HUDEP-2 (cell line): ENCODE data around the gene KIF13A.
A peak's percentile ranks its signal among the peaks of the same experiment; 100 is the strongest.
"Not testable (repeated sequence)": the region's sequence is repeated elsewhere in the genome, so short reads cannot be mapped to it uniquely, and the experiment has no call there.

Experiments
- DNase-seq, 76 experiments: peaks; one replicate each; lab custom pipeline; 2025; ENCODE audit not compliant: unreplicated experiment in 76 of 76; lab: John Stamatoyannopoulos, UW

Gene KIF13A

GRCh38 chr6:17817763-17818162 is 169.7 kb downstream of the KIF13A start:
- no peak for DNase-seq

- DNase-seq = no peak
These were observed 170.4 kb downstream of the KIF13A start for GRCh38 chr6:17816921-17817611.

- no peak for DNase-seq
These were observed 173.9 kb downstream of the KIF13A start for GRCh38 chr6:17813542-17813941.

GRCh38 chr6:17812311-17812710 is 175.1 kb downstream of the KIF13A start:
- no peak for DNase-seq

- DNase-seq = no peak
These were observed 178.8 kb downstream of the KIF13A start for GRCh38 chr6:17808609-17809008.

- DNase-seq = peak in 49 of 76 experiments; percentile 6 to 90 (median 58)
These were observed 180.0 kb downstream of the KIF13A start for GRCh38 chr6:17807431-17807830.

- DNase-seq = no peak
These were observed 184.0 kb downstream of the KIF13A start for GRCh38 chr6:17803409-17803808.

- DNase-seq = no peak
These were observed 188.8 kb downstream of the KIF13A start for GRCh38 chr6:17798477-17799154.

- DNase-seq = no peak
These were observed 196.9 kb downstream of the KIF13A start for GRCh38 chr6:17790489-17790888.

- DNase-seq = no peak
These were observed 202.2 kb downstream of the KIF13A start for GRCh38 chr6:17785094-17785787.

GRCh38 chr6:17780061-17780460 is 207.4 kb downstream of the KIF13A start:
- no peak for DNase-seq

- no peak for DNase-seq
These were observed 215.8 kb downstream of the KIF13A start for GRCh38 chr6:17771609-17772008.

- DNase-seq = no peak
These were observed 218.6 kb downstream of the KIF13A start for GRCh38 chr6:17768881-17769280.

GRCh38 chr6:17768388-17768787 is 219.0 kb downstream of the KIF13A start:
- DNase-seq = peak in 12 of 76 experiments; percentile 4 to 24 (median 16)

GRCh38 chr6:17762651-17763050 is 224.8 kb downstream of the KIF13A start:
- no peak for DNase-seq

GRCh38 chr6:17758119-17758518 is 229.3 kb downstream of the KIF13A start:
- no peak for DNase-seq

GRCh38 chr6:17754254-17754653 is 233.2 kb downstream of the KIF13A start:
- no peak for DNase-seq

- not testable (repeated sequence) for DNase-seq
These were observed 242.1 kb downstream of the KIF13A start for GRCh38 chr6:17745324-17745723.

- not testable (repeated sequence) for DNase-seq
These were observed 242.6 kb downstream of the KIF13A start for GRCh38 chr6:17744757-17745308.

GRCh38 chr6:17744019-17744756 is 243.2 kb downstream of the KIF13A start:
- DNase-seq = no peak

GRCh38 chr6:17741507-17741906 is 245.9 kb downstream of the KIF13A start:
- DNase-seq = peak in 1 of 76 experiments; percentile 9
